HUES64 (cell line): ENCODE measurements around the gene GTF3C1.

Source experiments
- H3K27ac ChIP-seq: 2 replicates; pipeline ENCODE4 v1.7.0; 2013; ENCODE audit warnings: low read depth, low read length, inconsistent platforms
- H3K27me3 ChIP-seq: 2 replicates; pipeline ENCODE4 v1.6.1; 2013; ENCODE audit warnings: mild to moderate bottlenecking, low read length; ENCODE audit not compliant: insufficient read depth
- H3K36me3 ChIP-seq: 2 replicates; pipeline ENCODE4 v1.6.1; 2013; ENCODE audit warnings: mild to moderate bottlenecking, low read length; ENCODE audit not compliant: insufficient read depth
- H3K4me1 ChIP-seq: 2 replicates; pipeline ENCODE4 v1.6.1; 2013; ENCODE audit warnings: mild to moderate bottlenecking, low read length, moderate library complexity; ENCODE audit not compliant: insufficient read depth
- H3K4me3 ChIP-seq: 2 replicates; pipeline ENCODE4 v1.5.1; 2013; ENCODE audit warnings: mild to moderate bottlenecking, low read length, moderate library complexity
- H3K9ac ChIP-seq: 2 replicates; pipeline ENCODE4 v1.6.1; 2013; ENCODE audit warnings: mild to moderate bottlenecking, low read depth, low read length
- H3K9me3 ChIP-seq: 2 replicates; pipeline ENCODE4 v1.6.1; 2013; ENCODE audit warnings: low read depth, low read length; ENCODE audit not compliant: insufficient read depth
- WGBS: fragments of 150-250, 120-280 bp; methylation state at CpG from one replicate; pipeline ENCODE4 v1.1.7; 2013; ENCODE audit warnings: missing lambda C conversion rate; 5-methylcytosine and 5-hydroxymethylcytosine counted together

GTF3C1 gene

DNA sequence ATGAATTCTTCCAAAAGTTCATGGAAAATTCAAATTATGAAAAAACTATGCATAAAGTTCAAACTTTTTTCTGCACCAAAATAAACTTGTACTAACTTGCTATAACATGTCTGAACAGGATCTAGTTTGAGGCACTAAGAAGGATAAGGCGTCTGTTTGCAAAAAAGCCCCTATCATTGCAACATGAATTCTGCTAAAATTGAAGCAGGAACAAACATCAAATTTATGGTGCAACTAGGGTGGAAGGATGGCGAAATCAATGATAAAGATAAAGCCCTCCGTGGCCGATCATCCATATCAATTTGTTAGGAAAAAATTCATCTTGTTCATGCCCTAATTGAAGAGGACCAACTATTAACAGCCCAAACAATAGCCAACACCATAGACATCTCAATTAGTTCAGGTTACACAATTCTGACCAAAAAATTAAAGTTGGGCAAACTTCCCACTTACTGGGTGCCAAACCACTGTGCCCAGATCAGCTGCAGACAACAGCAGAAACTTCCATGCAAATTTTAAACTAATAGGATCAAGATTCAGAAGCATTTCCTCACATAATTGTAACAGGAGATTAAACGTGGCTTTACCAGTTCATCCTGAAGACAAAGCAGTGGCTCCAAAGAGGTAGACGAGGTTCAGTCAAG, 134.8 kb downstream of the GTF3C1 start:
- H3K9me3 ChIP-seq = no peaks in the 10 kb centered on the region
- no peaks in the 10 kb centered on the region for H3K4me1 ChIP-seq
- H3K4me3 ChIP-seq = no peak overlapping the region
- no peak overlapping the region for H3K27ac ChIP-seq
- H3K36me3 ChIP-seq = no peaks in the 10 kb centered on the region
- 89% methylated on average over 6 of the region's 6 CpGs for WGBS
- no peaks in the 10 kb centered on the region for H3K27me3 ChIP-seq
- no peak overlapping the region for H3K9ac ChIP-seq

DNA sequence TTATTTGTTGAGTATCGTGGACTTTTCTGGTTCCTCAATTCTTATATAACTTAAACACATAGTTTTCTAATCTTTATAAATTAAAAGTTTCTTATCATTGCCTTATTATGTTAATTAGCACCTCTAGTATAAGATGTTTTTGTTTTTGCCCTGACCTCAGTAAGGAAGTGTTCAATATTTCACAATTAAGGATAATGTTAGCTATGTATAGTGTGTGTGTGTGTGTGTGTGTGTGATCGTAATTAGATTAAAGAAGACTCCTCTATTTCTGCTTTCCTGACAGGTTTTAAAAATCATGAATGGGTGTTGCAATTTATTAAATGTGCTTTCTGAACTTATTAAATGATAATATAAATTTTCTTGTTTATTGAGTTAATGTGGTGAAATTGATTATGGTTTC, 135.8 kb downstream of the GTF3C1 start:
- H3K9ac ChIP-seq = no peak overlapping the region
- no peaks in the 10 kb centered on the region for H3K27me3 ChIP-seq
- 50% methylated on average over 1 of the region's 2 CpGs for WGBS
- no peaks in the 10 kb centered on the region for H3K36me3 ChIP-seq
- no peaks in the 10 kb centered on the region for H3K4me1 ChIP-seq
- H3K4me3 ChIP-seq = no peak overlapping the region
- no peak overlapping the region for H3K27ac ChIP-seq
- H3K9me3 ChIP-seq = 0 out of 2 replicates have a peak, but pooled peaks cover 3% of the 10 kb centered on the region

DNA sequence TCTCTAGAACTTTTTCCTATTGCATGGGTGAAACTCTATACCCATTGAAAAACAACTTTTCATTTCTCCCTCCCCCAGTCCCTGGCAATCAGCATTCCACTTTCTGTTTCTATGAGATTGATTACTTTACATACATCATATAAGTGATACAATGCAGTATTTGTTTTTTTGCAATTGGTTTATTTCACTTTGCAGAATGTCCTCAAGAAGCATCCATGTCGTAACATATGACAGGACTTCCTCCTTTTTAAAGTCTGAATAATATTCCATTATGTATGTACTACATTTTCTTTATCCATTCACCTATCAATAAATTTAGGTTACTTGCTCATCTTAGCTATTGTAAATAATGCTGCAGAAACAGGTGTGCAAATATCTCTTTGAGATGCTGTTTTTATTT, 139.0 kb downstream of the GTF3C1 start:
- Histone ChIP-seq H3K9ac (no peak overlapping the region), H3K9me3 (0 out of 2 replicates have a peak, but pooled peaks cover 3% of the 10 kb centered on the region)

More for the DNA sequence above, 139.0 kb downstream of the GTF3C1 start:
- no CpG with 5 or more reads among the region's 1 CpG for WGBS
- H3K4me1 ChIP-seq = no peaks in the 10 kb centered on the region
- no peaks in the 10 kb centered on the region for H3K36me3 ChIP-seq
- no peak overlapping the region for H3K4me3 ChIP-seq
- H3K27me3 ChIP-seq = no peaks in the 10 kb centered on the region
- no peak overlapping the region for H3K27ac ChIP-seq
